BE2C (cell line): Measurements from ENCODE around the gene RBM19.

Source experiments
- DNase-seq: peaks from one replicate; pipeline ENCODE4 v3.0.0-alpha.2; 2020
- H3K27me3 ChIP-seq: fragments of 250-450 bp; sonication (Bioruptor Pico); 2 replicates; pipeline ENCODE4 v1.5.1; 2020; ENCODE audit warnings: mild to moderate bottlenecking
- H3K36me3 ChIP-seq: fragments of 250-450 bp; sonication (Bioruptor Pico); 2 replicates; pipeline ENCODE4 v1.5.1; 2020; ENCODE audit warnings: mild to moderate bottlenecking
- H3K4me1 ChIP-seq: fragments of 250-450 bp; sonication (Bioruptor Pico); 2 replicates; pipeline ENCODE4 v1.5.1; 2020
- H3K4me3 ChIP-seq: 2 replicates; pipeline ENCODE4 v1.5.1; 2011; ENCODE audit warnings: low read depth, low read length
- H3K9me3 ChIP-seq: fragments of 250-450 bp; sonication (Bioruptor Pico); 2 replicates; pipeline ENCODE4 v1.5.1; 2020
- TF ChIP-seq, protein P1 (sequence below): IDR thresholded peaks from 2 replicates; pipeline ENCODE4 v1.5.1; 2012; ENCODE audit warnings: mild to moderate bottlenecking, low read depth, low read length

Gene RBM19

DNA sequence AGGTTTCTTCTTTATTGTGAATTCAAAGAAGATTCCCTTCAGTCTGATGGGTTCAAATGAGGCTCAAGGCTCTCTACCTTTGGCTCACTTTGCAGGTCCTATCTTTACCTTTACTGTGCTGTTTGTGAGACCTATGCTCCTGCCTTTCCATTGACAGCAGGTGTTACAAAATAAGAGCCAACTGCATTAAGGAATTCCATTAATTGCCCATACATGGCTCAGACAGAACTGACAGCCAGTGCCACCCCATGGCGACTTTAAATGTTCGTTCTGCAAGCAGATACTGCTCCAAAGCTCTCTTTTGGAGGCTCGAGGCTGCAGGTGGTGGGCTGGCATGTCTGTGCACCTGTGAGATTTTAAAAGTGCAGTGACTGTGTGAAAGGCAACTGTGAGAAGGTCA, 44.7 kb downstream of the RBM19 start:
- Histone ChIP-seq H3K27me3 (no peaks in the 10 kb centered on the region), H3K4me1 (no peaks in the 10 kb centered on the region), H3K4me3 (no peak overlapping the region), H3K9me3 (no peaks in the 10 kb centered on the region), H3K36me3 (peaks cover 32% of the 10 kb centered on the region)
- DNase-seq, result no peak
- TF ChIP-seq, protein P1, sequence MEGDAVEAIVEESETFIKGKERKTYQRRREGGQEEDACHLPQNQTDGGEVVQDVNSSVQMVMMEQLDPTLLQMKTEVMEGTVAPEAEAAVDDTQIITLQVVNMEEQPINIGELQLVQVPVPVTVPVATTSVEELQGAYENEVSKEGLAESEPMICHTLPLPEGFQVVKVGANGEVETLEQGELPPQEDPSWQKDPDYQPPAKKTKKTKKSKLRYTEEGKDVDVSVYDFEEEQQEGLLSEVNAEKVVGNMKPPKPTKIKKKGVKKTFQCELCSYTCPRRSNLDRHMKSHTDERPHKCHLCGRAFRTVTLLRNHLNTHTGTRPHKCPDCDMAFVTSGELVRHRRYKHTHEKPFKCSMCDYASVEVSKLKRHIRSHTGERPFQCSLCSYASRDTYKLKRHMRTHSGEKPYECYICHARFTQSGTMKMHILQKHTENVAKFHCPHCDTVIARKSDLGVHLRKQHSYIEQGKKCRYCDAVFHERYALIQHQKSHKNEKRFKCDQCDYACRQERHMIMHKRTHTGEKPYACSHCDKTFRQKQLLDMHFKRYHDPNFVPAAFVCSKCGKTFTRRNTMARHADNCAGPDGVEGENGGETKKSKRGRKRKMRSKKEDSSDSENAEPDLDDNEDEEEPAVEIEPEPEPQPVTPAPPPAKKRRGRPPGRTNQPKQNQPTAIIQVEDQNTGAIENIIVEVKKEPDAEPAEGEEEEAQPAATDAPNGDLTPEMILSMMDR, result no peak

GRCh38 chr12:113919791-113920190, 46.3 kb downstream of the RBM19 start:
- TF ChIP-seq, protein P1, result no peak
- Histone ChIP-seq H3K4me3 (no peak overlapping the region), H3K27me3 (no peaks in the 10 kb centered on the region), H3K4me1 (no peaks in the 10 kb centered on the region), H3K36me3 (peaks cover 26% of the 10 kb centered on the region; the same call in 1 of the 2 replicates), H3K9me3 (no peaks in the 10 kb centered on the region)
- DNase-seq, result no peak

DNA sequence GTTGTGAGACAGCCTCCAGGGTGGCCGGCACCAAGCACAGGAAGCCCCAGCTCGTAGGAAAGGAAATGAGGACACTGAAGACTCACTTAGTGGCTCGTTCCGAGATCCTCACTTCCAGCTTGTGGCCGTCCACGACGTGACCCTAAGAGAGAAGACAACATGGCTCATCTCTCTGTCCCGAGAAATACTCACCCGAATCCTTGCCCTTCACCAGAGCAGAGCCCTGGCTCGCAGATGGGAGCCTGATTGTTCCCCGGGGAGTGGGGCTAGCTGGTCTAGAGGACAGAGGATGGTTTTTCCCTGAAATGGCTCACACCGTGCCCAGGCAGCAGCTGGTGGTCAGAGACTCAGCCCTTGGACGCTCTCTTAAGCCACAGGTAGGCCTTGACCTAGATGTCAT, 47.8 kb downstream of the RBM19 start:
- TF ChIP-seq, protein P1, result no peak
- no peak for DNase-seq
- Histone ChIP-seq H3K9me3 (no peaks in the 10 kb centered on the region), H3K36me3 (peaks cover 12% of the 10 kb centered on the region; the same call in 1 of the 2 replicates), H3K4me3 (no peak overlapping the region), H3K27me3 (no peaks in the 10 kb centered on the region), H3K4me1 (no peaks in the 10 kb centered on the region)

DNA sequence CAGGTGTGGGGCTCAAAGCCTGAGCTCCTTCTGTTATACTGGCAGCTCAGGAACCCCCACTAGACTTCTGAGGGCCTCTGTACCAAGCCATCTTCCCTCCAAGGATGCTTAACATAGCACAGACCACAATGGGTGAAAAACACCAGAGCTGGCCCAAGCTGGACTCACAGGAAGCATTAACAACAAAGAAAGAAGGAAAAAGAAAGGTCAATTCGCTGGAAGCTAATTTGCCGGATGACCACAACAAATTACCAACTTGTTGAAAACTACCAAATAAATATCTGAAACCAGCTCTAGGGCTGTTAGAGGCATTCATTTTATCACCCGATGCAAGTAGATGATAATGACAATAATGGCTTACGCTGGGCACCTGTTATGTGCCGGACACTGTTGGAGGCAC, 48.7 kb downstream of the RBM19 start:
- no peaks in the 10 kb centered on the region for H3K27me3 ChIP-seq
- DNase-seq, result no peak
- no peak overlapping the region for H3K4me3 ChIP-seq
- H3K36me3 ChIP-seq, result peaks cover 4% of the 10 kb centered on the region; the same call in 1 of the 2 replicates
- TF ChIP-seq, protein P1, result no peak
- H3K4me1 ChIP-seq, result no peaks in the 10 kb centered on the region
- no peaks in the 10 kb centered on the region for H3K9me3 ChIP-seq

- TF ChIP-seq, protein P1, result no peak
- Histone ChIP-seq H3K36me3 (no peaks in the 10 kb centered on the region; the same call in 1 of the 2 replicates), H3K27me3 (no peaks in the 10 kb centered on the region), H3K4me3 (no peak overlapping the region), H3K9me3 (no peaks in the 10 kb centered on the region), H3K4me1 (no peaks in the 10 kb centered on the region)
- DNase-seq, result no peak
These were observed 51.3 kb downstream of the RBM19 start for GRCh38 chr12:113914806-113915205.

- H3K4me1 ChIP-seq, result no peaks in the 10 kb centered on the region
- no peaks in the 10 kb centered on the region for H3K27me3 ChIP-seq
- TF ChIP-seq, protein P1, result no peak
- DNase-seq, result no peak
- no peak overlapping the region for H3K4me3 ChIP-seq
- no peaks in the 10 kb centered on the region for H3K9me3 ChIP-seq
- H3K36me3 ChIP-seq, result no peaks in the 10 kb centered on the region; the same call in 1 of the 2 replicates
These were observed 51.9 kb downstream of the RBM19 start for GRCh38 chr12:113914176-113914575.
